ENCODE data around the gene KAZN. TPM values are rescaled to one million over a fixed set of nuclear protein-coding genes. Genes with fewer than 3 reads are reported as not detected.

Gene KAZN
- total and polyA plus RNA-seq, 4 donors = 17.8 to 54.0 (median 38.4) TPM

GRCh38 chr1:15073799-15074308, 475.4 kb downstream of the KAZN start:
- Histone ChIP-seq H3K36me3 (ENCODE audit: control insufficient read depth, insufficient read depth, low read length) (peaks cover 18% of the 10 kb centered on the region), H3K27me3 (ENCODE audit: control insufficient read depth, insufficient read depth, low read length) (no peaks in the 10 kb centered on the region), H3K4me1 (ENCODE audit: control insufficient read depth, insufficient read depth, low read length) (peaks cover 3% of the 10 kb centered on the region), H3K27ac (ENCODE audit: low read depth, low read length) (no peak overlapping the region), H3K9me3 (ENCODE audit: control insufficient read depth, insufficient read depth, low read length) (no peaks in the 10 kb centered on the region), H3K4me3 (ENCODE audit: low read depth, low read length) (no peak overlapping the region)
- WGBS (ENCODE audit: insufficient coverage) = 93% methylated on average over 6 of the region's 9 CpGs
- no peak for DNase-seq (ENCODE audit: low read depth in 4 of 6, low spot score in 6 of 6)

GRCh38 chr1:15075175-15075574, 476.7 kb downstream of the KAZN start:
- Histone ChIP-seq H3K9me3 (ENCODE audit: control insufficient read depth, insufficient read depth, low read length) (no peaks in the 10 kb centered on the region), H3K36me3 (ENCODE audit: control insufficient read depth, insufficient read depth, low read length) (peaks cover 17% of the 10 kb centered on the region), H3K4me1 (ENCODE audit: control insufficient read depth, insufficient read depth, low read length) (peaks cover 3% of the 10 kb centered on the region), H3K27me3 (ENCODE audit: control insufficient read depth, insufficient read depth, low read length) (no peaks in the 10 kb centered on the region), H3K27ac (ENCODE audit: low read depth, low read length) (no peak overlapping the region), H3K4me3 (ENCODE audit: low read depth, low read length) (no peak overlapping the region)
- DNase-seq (ENCODE audit: low read depth in 4 of 6, low spot score in 6 of 6) = no peak
- WGBS (ENCODE audit: insufficient coverage) = 100% methylated on average over 6 of the region's 6 CpGs

GRCh38 chr1:15075817-15076216, 477.3 kb downstream of the KAZN start:
- peaks cover 12% of the 10 kb centered on the region for H3K36me3 ChIP-seq (ENCODE audit: control insufficient read depth, insufficient read depth, low read length)
- no peak overlapping the region for H3K27ac ChIP-seq (ENCODE audit: low read depth, low read length)
- H3K4me1 ChIP-seq (ENCODE audit: control insufficient read depth, insufficient read depth, low read length) = peaks cover 3% of the 10 kb centered on the region
- no peak overlapping the region for H3K4me3 ChIP-seq (ENCODE audit: low read depth, low read length)
- no peaks in the 10 kb centered on the region for H3K9me3 ChIP-seq (ENCODE audit: control insufficient read depth, insufficient read depth, low read length)
- DNase-seq (ENCODE audit: low read depth in 4 of 6, low spot score in 6 of 6) = no peak
- 80% methylated on average over 1 of the region's 2 CpGs for WGBS (ENCODE audit: insufficient coverage)
- no peaks in the 10 kb centered on the region for H3K27me3 ChIP-seq (ENCODE audit: control insufficient read depth, insufficient read depth, low read length)

DNA sequence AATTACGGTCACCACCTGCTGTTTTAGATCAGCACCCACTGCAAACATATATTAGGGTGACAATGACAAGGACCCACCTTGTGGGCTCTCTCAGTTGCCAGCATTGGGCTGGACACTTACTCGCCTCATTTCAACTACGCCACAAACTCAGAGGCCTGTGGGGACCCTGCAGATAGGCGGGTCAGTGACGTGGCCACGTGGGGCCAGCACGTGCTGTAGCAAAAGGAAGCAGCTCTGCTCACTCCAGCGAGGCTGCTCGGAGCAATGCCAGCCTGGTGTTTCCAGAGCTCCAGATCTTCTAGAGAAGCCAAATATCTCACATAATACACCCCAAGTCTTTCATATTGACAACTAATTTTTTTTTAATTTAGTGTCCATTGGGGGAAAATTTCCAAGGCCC, 478.3 kb downstream of the KAZN start:
- WGBS (ENCODE audit: insufficient coverage) = 85% methylated on average over 9 of the region's 9 CpGs

GRCh38 chr1:15077384-15077783, 478.9 kb downstream of the KAZN start:
- WGBS (ENCODE audit: insufficient coverage) = 77% methylated on average over 6 of the region's 10 CpGs
- no peak for DNase-seq (ENCODE audit: low read depth in 4 of 6, low spot score in 6 of 6)
- peaks cover 3% of the 10 kb centered on the region for H3K4me1 ChIP-seq (ENCODE audit: control insufficient read depth, insufficient read depth, low read length)
- H3K4me3 ChIP-seq (ENCODE audit: low read depth, low read length) = no peak overlapping the region
- peaks cover 15% of the 10 kb centered on the region for H3K36me3 ChIP-seq (ENCODE audit: control insufficient read depth, insufficient read depth, low read length)
- H3K27me3 ChIP-seq (ENCODE audit: control insufficient read depth, insufficient read depth, low read length) = no peaks in the 10 kb centered on the region
- H3K9me3 ChIP-seq (ENCODE audit: control insufficient read depth, insufficient read depth, low read length) = no peaks in the 10 kb centered on the region
- H3K27ac ChIP-seq (ENCODE audit: low read depth, low read length) = no peak overlapping the region

More for the DNA sequence above, 478.3 kb downstream of the KAZN start:
- H3K4me1 ChIP-seq (ENCODE audit: control insufficient read depth, insufficient read depth, low read length) = peaks cover 3% of the 10 kb centered on the region
- no peaks in the 10 kb centered on the region for H3K9me3 ChIP-seq (ENCODE audit: control insufficient read depth, insufficient read depth, low read length)
- no peak overlapping the region for H3K27ac ChIP-seq (ENCODE audit: low read depth, low read length)
- no peak overlapping the region for H3K4me3 ChIP-seq (ENCODE audit: low read depth, low read length)
- peaks cover 12% of the 10 kb centered on the region for H3K36me3 ChIP-seq (ENCODE audit: control insufficient read depth, insufficient read depth, low read length)
- no peaks in the 10 kb centered on the region for H3K27me3 ChIP-seq (ENCODE audit: control insufficient read depth, insufficient read depth, low read length)
- no peak for DNase-seq (ENCODE audit: low read depth in 4 of 6, low spot score in 6 of 6)

DNA sequence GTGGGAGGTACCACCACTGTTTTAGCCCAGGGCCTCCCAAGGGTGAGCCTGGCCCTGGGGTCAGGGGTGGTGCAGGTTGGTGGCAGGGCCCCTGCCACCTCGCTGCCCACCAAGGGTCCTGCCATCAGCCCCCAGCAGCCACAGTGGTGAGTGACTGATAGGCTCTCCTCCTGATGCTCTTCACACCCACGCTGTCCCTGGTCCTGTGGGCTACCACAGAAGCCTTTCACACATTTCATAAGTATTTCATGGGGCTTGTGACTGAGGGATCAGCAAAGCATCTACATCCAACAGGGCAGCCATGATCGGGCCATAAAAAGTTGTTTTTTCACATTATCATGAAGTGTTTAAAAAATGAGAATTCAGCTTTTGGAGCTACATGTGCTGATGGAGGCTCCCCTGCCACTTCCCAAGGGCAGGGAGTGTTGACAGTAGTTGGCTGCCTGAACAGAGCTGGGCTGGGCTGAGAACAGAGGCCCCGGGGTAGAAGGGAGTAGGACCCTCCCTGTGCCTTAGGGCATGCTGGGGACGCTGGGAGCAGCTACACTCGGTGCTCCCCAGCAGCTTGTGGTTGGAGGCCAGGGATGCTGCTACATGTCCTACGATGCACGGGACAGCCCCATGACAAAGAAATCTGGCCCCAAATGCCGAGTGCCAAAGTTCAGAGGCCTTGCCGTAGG, 482.0 kb downstream of the KAZN start:
- Histone ChIP-seq H3K27ac (ENCODE audit: low read depth, low read length) (no peak overlapping the region), H3K36me3 (ENCODE audit: control insufficient read depth, insufficient read depth, low read length) (peaks cover 11% of the 10 kb centered on the region), H3K4me3 (ENCODE audit: low read depth, low read length) (no peak overlapping the region), H3K4me1 (ENCODE audit: control insufficient read depth, insufficient read depth, low read length) (peaks cover 3% of the 10 kb centered on the region), H3K9me3 (ENCODE audit: control insufficient read depth, insufficient read depth, low read length) (no peaks in the 10 kb centered on the region), H3K27me3 (ENCODE audit: control insufficient read depth, insufficient read depth, low read length) (no peaks in the 10 kb centered on the region)
- 80% methylated on average over 8 of the region's 10 CpGs for WGBS (ENCODE audit: insufficient coverage)
- DNase-seq (ENCODE audit: low read depth in 4 of 6, low spot score in 6 of 6) = no peak

DNA sequence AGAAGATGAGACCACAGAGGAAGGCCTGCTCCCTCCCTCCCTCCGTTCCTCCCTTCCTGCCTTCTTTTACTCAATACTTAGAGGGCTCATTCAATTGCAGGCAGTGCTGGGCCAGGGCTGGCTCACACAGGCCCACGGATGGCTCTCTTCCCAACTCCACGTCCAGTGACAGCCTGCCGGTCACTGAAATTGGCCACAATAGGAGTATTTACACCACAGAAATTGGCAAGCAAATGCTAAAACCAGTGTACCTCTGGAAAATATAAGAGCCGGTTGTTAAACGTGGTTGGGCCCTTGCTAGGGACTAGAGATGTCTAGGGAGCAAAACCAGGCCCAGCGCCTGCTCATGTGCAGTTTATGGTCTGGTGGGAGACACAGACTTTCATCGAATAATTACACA, 482.6 kb downstream of the KAZN start:
- DNase-seq (ENCODE audit: low read depth in 4 of 6, low spot score in 6 of 6) = peak in 1 of 6 donors; percentile 59
- Histone ChIP-seq H3K4me1 (ENCODE audit: control insufficient read depth, insufficient read depth, low read length) (peaks cover 3% of the 10 kb centered on the region), H3K27ac (ENCODE audit: low read depth, low read length) (no peak overlapping the region), H3K36me3 (ENCODE audit: control insufficient read depth, insufficient read depth, low read length) (peaks cover 8% of the 10 kb centered on the region), H3K9me3 (ENCODE audit: control insufficient read depth, insufficient read depth, low read length) (no peaks in the 10 kb centered on the region), H3K27me3 (ENCODE audit: control insufficient read depth, insufficient read depth, low read length) (no peaks in the 10 kb centered on the region), H3K4me3 (ENCODE audit: low read depth, low read length) (no peak overlapping the region)
- 58% methylated on average over 8 of the region's 8 CpGs for WGBS (ENCODE audit: insufficient coverage)

DNA sequence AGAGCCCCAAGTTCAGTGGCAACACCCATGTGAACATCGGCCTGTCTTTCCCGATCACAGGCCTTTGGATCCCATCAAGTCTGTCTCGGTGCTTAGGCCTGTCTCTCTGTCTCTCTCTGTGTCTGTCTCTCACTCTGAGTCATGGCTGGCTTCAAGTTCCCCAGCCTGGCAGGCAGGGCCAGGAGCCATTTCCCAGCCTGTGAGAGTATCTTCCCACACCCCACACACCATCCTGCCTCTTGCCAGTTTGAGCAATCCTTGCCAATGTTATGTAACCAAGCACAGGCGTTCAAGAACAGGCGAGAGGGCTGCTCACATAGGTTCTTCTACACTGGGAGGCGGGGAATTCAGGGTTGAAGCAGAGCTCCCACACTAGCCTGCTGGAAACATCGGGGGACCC, 485.1 kb downstream of the KAZN start:
- Histone ChIP-seq H3K9me3 (ENCODE audit: control insufficient read depth, insufficient read depth, low read length) (no peaks in the 10 kb centered on the region), H3K4me3 (ENCODE audit: low read depth, low read length) (no peak overlapping the region), H3K4me1 (ENCODE audit: control insufficient read depth, insufficient read depth, low read length) (peaks cover 11% of the 10 kb centered on the region), H3K27ac (ENCODE audit: low read depth, low read length) (no peak overlapping the region), H3K27me3 (ENCODE audit: control insufficient read depth, insufficient read depth, low read length) (no peaks in the 10 kb centered on the region), H3K36me3 (ENCODE audit: control insufficient read depth, insufficient read depth, low read length) (peaks cover 8% of the 10 kb centered on the region)
- no peak for DNase-seq (ENCODE audit: low read depth in 4 of 6, low spot score in 6 of 6)
- WGBS (ENCODE audit: insufficient coverage) = 96% methylated on average over 6 of the region's 7 CpGs

DNA sequence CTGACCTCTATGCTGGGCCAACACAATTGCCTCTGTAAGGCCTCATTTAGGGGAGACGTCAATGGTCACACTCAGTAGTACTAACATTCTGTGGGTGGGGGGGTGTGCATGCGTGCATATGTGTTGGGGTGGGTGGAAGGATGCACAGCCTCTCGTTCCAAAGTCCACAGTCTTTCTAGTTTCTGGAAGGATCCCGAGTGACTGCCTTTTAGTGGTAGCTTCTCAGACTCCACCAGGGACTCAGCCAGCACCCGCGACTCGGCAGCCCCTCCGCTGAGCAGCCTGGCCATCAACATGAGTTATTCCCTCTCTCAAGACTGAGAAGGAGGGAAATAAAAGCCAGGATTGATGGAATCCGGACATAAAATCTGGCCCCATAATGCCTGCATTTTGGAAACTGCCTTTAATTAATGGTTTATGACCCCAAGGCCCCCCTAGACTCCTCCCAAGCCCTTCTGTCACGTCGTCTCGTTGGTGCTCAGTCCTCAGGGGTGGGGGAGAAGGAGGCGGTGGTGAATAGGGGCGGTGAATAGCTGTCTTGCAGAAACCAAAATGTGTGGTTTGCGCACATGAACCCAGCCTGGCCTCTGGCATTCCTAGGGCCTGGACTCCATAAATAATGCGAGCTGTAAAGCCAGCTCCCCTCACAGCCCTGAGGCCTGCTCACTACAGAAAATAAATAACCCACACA, 489.9 kb downstream of the KAZN start:
- no peak overlapping the region for H3K4me3 ChIP-seq (ENCODE audit: low read depth, low read length)
- peak overlapping the region; percentile 25 for H3K27ac ChIP-seq (ENCODE audit: low read depth, low read length)
- WGBS (ENCODE audit: insufficient coverage) = 24% methylated on average over 8 of the region's 16 CpGs
- peaks cover 28% of the 10 kb centered on the region for H3K4me1 ChIP-seq (ENCODE audit: control insufficient read depth, insufficient read depth, low read length)
- H3K9me3 ChIP-seq (ENCODE audit: control insufficient read depth, insufficient read depth, low read length) = no peaks in the 10 kb centered on the region
- peaks cover 2% of the 10 kb centered on the region for H3K36me3 ChIP-seq (ENCODE audit: control insufficient read depth, insufficient read depth, low read length)
- no peaks in the 10 kb centered on the region for H3K27me3 ChIP-seq (ENCODE audit: control insufficient read depth, insufficient read depth, low read length)
- peak in 2 of 6 donors; percentile 24 to 70 for DNase-seq (ENCODE audit: low read depth in 4 of 6, low spot score in 6 of 6)

Measured in spinal cord (tissue), 10 donors.